NCI-H2107 treated with DMSO at 0.1 percent for 48 hours (cell line): Measurements from ENCODE around the gene COMMD1.
"Not testable (repeated sequence)": the region's sequence is repeated elsewhere in the genome, so short reads cannot be mapped to it uniquely, and the experiment has no call there.

Source experiments
- DNase-seq: peaks from one replicate; lab custom pipeline; 2025; ENCODE audit not compliant: unreplicated experiment; lab: John Stamatoyannopoulos, UW

COMMD1 gene

DNA sequence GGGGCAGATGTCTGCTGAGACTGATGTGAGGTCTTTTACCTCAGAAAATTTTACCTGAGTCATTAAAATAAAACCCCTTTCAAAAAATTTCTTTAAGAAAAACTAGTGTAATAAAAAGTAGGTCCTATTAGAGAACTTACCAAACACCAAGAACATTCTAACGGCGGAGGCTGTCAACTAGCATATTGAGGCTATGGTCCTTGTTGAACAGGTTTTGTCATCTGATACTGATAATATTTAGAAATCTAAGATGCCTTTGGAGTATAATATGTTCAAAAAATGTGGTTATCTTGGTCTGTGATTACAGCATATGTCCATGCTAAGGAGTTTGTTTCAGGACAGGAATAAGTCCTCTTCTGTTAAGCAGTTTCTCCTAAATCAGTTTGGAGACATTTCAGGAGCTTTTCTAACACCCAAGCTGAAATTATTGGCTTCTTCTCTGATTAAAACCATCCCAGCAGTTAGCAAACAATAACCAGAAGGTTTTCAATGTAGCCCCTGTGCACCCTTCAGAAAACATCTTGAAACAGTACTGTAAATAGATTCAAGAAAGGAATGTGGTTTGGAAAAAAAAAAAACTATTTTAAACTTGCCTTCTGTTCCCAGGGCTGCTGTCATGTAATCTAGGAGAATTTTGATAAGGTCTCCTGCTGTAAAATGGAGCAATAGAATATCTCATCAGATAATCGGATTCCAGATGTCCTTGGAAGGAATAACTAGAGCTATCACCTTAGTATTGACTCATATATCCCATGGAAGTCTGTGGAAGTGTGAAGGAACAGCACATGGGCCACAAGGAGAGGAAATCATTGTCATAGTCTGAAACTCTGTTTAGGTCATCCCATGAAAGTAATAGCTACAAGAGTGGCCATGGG is 231.7 kb downstream of the COMMD1 start:
- no peak for DNase-seq

- no peak for DNase-seq
Observed at GRCh38 chr2:62140426-62141141, 235.1 kb downstream of the COMMD1 start.

- no peak for DNase-seq
Observed at GRCh38 chr2:62141142-62141740, 235.8 kb downstream of the COMMD1 start.

- DNase-seq, result no peak
Observed at GRCh38 chr2:62142054-62142453, 236.6 kb downstream of the COMMD1 start.

DNA sequence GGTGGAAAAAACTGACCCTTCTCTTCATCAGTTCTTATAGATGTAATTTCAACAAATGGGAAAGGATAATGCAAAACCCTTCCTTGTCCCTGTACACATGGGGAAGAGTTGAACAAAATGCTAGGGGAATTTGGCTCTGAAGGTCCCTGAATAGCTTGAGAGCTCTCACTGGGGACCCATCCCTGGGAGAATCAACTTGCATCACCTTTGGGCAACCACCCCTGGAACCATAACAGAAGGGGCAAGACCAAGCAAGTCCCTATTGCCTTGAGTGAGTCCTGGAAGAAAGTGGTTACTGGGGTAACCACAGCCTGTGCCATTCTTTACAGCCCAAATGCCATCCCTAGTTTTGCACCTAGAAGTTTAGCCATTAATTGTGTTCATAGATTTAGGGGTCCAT is 238.2 kb downstream of the COMMD1 start:
- DNase-seq, result no peak

DNA sequence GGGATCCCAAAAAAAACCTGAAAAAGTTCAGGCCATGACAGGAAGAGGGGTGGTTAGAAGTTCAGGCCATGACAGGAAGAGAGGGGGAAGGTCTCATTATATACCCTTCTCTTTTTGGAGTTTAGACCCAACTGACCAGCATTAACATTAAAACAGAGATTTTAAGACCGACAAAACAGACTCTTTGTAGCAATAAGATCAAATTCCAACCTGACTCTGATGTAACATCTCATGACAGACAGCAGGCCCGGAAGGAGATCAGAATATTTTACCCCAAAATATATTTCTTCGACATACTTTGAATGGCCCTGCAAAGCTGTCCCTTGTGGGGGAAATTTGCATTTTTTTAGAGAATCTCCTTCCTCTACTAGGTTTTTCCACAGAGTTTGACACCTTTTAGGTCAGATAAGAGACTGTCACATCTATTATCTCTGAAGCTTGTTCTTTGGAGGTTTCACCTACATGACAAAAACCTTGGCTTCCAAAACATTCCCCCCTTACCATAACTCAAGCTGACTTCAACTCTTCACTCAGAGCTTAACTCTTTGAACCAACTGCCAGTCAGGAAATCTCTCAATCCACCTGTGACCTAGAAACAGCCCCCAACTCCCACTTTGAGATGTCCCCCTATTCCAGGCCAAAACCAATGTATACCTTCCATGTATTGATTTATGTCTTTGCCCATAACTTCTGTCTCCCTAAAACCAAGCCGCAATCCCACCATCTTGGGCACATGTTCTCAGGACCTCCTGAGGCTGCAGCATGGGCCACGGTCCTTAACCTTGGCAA is 239.4 kb downstream of the COMMD1 start:
- no peak for DNase-seq

GRCh38 chr2:62145478-62146100 is 240.1 kb downstream of the COMMD1 start:
- DNase-seq, result no peak

DNA sequence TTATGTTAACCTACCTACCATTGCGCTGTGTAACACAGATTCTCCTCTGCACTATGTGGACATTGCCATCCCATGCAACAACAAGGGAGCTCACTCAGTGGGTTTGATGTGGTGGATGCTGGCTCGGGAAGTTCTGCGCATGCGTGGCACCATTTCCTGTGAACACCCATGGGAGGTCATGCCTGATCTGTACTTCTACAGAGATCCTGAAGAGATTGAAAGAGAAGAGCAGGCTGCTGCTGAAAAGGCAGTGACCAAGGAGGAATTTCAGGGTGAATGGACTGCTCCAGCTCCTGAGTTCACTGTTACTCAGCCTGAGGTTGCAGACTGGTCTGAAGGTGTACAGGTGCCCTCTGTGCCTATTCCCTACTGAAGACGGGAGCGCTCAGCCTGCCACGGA is 241.3 kb downstream of the COMMD1 start:
- not testable (repeated sequence) for DNase-seq

DNA sequence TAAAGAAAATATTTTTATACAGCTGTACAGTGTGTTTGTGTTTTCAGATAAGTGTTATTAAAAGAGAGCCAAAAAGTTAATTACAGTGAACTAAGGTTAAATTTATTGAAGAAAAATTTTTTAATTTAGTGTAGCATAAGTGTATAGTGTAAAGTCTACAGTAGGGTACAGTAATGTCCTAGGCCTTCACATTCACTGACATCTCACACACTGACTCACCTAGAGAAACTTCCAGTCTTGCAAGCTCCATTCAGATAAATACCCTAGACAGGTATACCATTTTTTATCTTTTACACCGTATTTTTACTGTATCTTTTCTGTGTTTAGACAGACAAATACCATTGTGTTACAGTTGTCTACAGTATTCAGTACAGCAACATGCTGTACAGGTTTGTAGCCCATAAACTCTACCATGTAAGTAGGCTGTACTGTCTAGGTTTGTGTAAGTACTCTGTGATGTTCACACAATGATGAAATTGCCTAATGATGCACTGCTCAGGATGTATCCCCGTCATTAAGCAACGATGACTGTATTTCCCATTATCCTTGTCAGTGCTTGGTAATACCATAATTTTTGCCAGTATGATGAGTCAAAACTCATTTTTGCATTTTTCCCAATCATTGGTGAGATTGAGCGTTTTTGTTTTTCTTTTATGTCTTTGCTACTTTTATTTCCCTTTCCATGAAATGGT is 242.3 kb downstream of the COMMD1 start:
- no peak for DNase-seq

- DNase-seq, result no peak
Observed at GRCh38 chr2:62149708-62150107, 244.2 kb downstream of the COMMD1 start.

DNA sequence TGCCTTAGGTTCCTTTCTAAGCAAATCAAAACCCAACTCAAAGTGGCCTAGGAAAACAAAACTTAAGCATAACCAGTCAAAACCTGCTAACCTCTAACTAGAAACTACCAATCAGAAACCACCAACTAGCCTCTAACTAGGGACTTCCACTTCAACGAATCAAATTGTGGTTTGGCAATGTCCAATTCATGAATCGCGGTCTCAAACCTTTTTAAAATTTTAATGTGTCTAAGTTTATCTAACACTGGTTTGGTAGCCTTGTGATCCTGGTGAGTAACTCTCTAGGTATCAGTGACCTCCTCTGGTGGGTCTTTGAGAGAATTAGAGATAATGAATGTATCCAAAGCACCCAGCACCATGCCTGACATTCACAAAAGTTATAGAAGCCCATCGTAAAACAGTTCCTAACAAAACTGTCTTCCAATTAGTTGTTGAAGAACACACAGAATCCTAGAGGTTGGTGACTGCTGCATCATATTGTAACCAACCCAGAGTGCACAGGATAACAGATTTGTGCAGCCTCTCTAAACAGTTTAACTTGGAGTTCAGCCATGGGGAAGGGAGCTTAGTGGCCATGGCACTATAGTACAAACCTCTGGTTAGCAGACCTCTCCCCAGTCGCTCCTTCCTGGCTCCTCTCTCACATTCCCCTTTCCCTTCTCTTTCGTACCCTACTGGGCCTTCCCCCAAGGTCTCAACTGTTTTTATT is 245.3 kb downstream of the COMMD1 start:
- DNase-seq, result no peak

GRCh38 chr2:62151306-62151638 is 245.8 kb downstream of the COMMD1 start:
- DNase-seq, result no peak

GRCh38 chr2:62152000-62152399 is 246.5 kb downstream of the COMMD1 start:
- no peak for DNase-seq

- DNase-seq, result no peak
Observed at GRCh38 chr2:62156861-62157496, 251.5 kb downstream of the COMMD1 start.

DNA sequence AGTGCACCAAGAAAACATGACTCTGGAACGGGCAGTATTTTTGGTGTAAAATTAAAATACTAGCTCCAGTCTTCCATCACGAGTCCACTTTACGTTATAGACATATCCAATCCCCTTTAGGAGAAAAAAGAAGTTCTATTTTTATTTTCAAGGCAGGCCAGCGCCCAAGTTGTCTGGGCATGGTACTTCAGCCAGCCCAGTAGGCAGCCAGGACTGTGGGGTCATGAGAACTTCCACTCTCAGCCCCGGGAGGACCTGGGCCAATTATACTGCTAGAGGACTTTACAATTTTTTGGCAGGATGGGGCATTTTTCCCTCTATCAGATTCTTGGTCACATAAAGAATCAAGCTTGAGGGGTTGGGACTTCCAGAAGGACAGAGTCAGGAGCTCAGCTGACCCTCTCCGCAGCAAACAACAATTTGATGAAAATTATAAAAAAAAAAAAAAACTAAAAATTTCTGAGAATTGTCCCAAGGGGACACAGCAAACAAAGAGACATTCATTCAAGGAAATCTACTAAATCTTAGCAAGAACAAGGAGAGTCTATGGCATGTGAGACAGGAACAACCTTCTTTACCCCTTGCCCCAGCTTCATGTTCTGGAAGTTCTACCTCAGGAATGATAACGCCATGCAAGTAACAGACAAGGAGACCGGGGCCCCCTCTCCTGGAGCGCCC is 253.1 kb downstream of the COMMD1 start:
- DNase-seq, result no peak

DNA sequence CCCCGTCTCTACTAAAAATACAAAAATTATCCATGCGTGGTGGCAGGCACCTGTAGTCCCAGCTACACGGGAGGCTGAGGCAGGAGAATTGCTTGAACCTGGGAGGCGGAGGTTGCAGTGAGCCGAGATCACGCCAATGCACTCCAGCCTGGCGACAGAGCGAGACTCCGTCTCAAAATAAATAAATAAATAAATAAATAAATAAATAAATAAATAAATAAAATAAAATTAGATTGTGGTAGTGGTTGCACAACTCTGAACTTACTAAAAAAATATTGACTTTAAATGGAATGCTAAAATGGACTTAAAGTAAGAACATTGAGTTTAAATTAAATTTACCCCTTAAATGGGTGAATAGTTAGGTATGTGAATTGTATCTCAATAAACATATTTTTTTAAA is 255.2 kb downstream of the COMMD1 start:
- not testable (repeated sequence) for DNase-seq

GRCh38 chr2:62163106-62163831 is 257.8 kb downstream of the COMMD1 start:
- no peak for DNase-seq

GRCh38 chr2:62163834-62164233 is 258.4 kb downstream of the COMMD1 start:
- DNase-seq, result no peak
